A549 (cell line): ENCODE data around the gene CEP164.

Source experiments
- BHLHE40 ChIP-seq: IDR thresholded peaks from 2 replicates; pipeline ENCODE4 v1.6.1; 2012; ENCODE audit warnings: low read depth, low read length, inconsistent platforms
- CEBPB ChIP-seq, 2 experiments: fragments of >200 bp in 1 of 2; sonication (Bioruptor Twin) in 1 of 2; formaldehyde crosslinking in 1 of 2; IDR thresholded peaks; 2 replicates each; pipeline ENCODE4 v1.6.1; 2012 to 2016
- CHD2 ChIP-seq: fragments of 150-350 bp; IDR thresholded peaks from 2 replicates; pipeline ENCODE4 v1.6.1; 2014; ENCODE audit warnings: low read length; ENCODE audit not compliant: partially characterized antibody
- CTCF ChIP-seq: fragments of >200 bp; sonication (Bioruptor Twin); formaldehyde crosslinking; IDR thresholded peaks from 3 replicates; pipeline ENCODE4 v1.5.1; 2016
- MAFK ChIP-seq: fragments of 450-650 bp; IDR thresholded peaks from 2 replicates; pipeline ENCODE4 v1.6.1; 2014; ENCODE audit not compliant: partially characterized antibody
- PBX3 ChIP-seq: IDR thresholded peaks from 2 replicates; pipeline ENCODE4 v1.6.1; 2012
- RAD21 ChIP-seq, 2 experiments: fragments of >200 bp in 1 of 2; sonication (Bioruptor Twin) in 1 of 2; formaldehyde crosslinking in 1 of 2; IDR thresholded peaks in 1 of 2; conservative IDR thresholded peaks in 1 of 2; 2 replicates in 1 of 2; 3 replicates in 1 of 2; pipeline ENCODE4 v1.6.1; 2012 to 2018; ENCODE audit warnings: inconsistent platforms in 1 of 2
- ZNF302 ChIP-seq: fragments of 250-450 bp; sonication (Bioruptor Pico); IDR thresholded peaks from 2 replicates; pipeline ENCODE4 v1.9.0; 2021; ENCODE audit warnings: inconsistent platforms, mild to moderate bottlenecking, moderate library complexity
- ZSCAN20 ChIP-seq: fragments of 250-450 bp; sonication (Bioruptor Pico); IDR thresholded peaks from 2 replicates; pipeline ENCODE4 v1.8.0; 2022; ENCODE audit warnings: mild to moderate bottlenecking, moderate library complexity

GRCh38 chr11:117318738-117319137, 8.9 kb upstream of the CEP164 start:
- no peak for TF ChIP-seq CTCF
- TF ChIP-seq CHD2 = no peak
- TF ChIP-seq MAFK = no peak
- TF ChIP-seq ZNF302 (CRISPR knock-in tag) = no peak
- TF ChIP-seq ZSCAN20 (CRISPR knock-in tag) = no peak
- no peak for TF ChIP-seq RAD21 (conservative IDR thresholded peaks at IDR 0.05 in 1 of 2, IDR thresholded peaks at IDR 0.05 in 1 of 2)
- TF ChIP-seq PBX3 = no peak
- no peak for TF ChIP-seq BHLHE40
- TF ChIP-seq CEBPB (IDR thresholded peaks at IDR 0.05) = no peak
